Measurements from ENCODE around the gene SAMD10.

- TF ChIP-seq GATA2 (IDR thresholded peaks at IDR 0.05; ENCODE audit: low read depth, low read length) (no peak), GATA3 (IDR thresholded peaks at IDR 0.05; ENCODE audit: low read depth, low read length) (no peak)
Observed at GRCh38 chr20:63947638-63948456, 31.6 kb downstream of the SAMD10 start.

Measured in SH-SY5Y (cell line).